H1 (cell line): Measurements from ENCODE around the gene ADK. TPM values are rescaled to one million over a fixed set of nuclear protein-coding genes. Genes with fewer than 3 reads are reported as not detected.

Experiments
- CTCF ChIA-PET: fragments of 300-600 bp; sonication (Branson Sonifier 250); formaldehyde crosslinking; loops from one replicate; lab custom pipeline; 2021; ENCODE audit not compliant: partially characterized antibody; lab: Charles Lee
- POLR2A ChIA-PET: fragments of 300-600 bp; sonication (Branson Sonifier 250); formaldehyde crosslinking; loops from one replicate; lab custom pipeline; 2021; ENCODE audit warnings: inconsistent platforms; ENCODE audit not compliant: partially characterized antibody; lab: Charles Lee
- DNase-seq, 2 experiments: peaks; one replicate each; pipeline versions ENCODE4 v3.0.0 to v3.0.0-alpha.2; 2010 to 2022; ENCODE audit warnings: low spot score in 2 of 2, low read depth in 1 of 2, mixed read lengths in 1 of 2
- FAIRE-seq: peaks from 2 replicates; lab custom pipeline; 2011; peaks lifted over from hg19 to GRCh38; lab: Jason Lieb, UNC
- H2AFZ ChIP-seq: 2 replicates; pipeline ENCODE4 v1.8.1; 2012; ENCODE audit warnings: low read length, inconsistent platforms
- H2AK5ac ChIP-seq: 2 replicates; pipeline ENCODE4 v1.6.1; 2013; ENCODE audit warnings: low read depth, low read length
- H2BK120ac ChIP-seq: replicated peaks from 2 replicates; pipeline ENCODE3; 2013; ENCODE audit warnings: low read depth, low read length, inconsistent platforms
- H2BK12ac ChIP-seq: 2 replicates; pipeline ENCODE4 v1.6.1; 2013; ENCODE audit warnings: low read depth, low read length
- H2BK15ac ChIP-seq: 2 replicates; pipeline ENCODE4 v1.6.1; 2013; ENCODE audit warnings: low read length
- H2BK20ac ChIP-seq: 2 replicates; pipeline ENCODE4 v1.6.1; 2013; ENCODE audit warnings: low read length
- H2BK5ac ChIP-seq: 2 replicates; pipeline ENCODE4 v1.6.1; 2013; ENCODE audit warnings: low read depth, low read length
- H3K14ac ChIP-seq: 2 replicates; pipeline ENCODE4 v1.6.1; 2013; ENCODE audit warnings: inconsistent platforms; ENCODE audit not compliant: insufficient read length
- H3K18ac ChIP-seq: 2 replicates; pipeline ENCODE4 v1.6.1; 2013; ENCODE audit warnings: low read length; ENCODE audit errors: extremely low read depth
- H3K23ac ChIP-seq: 2 replicates; pipeline ENCODE4 v1.6.1; 2013; ENCODE audit warnings: inconsistent platforms; ENCODE audit not compliant: insufficient read length
- H3K23me2 ChIP-seq: 2 replicates; pipeline ENCODE4 v1.6.1; 2013; ENCODE audit warnings: low read depth, low read length
- H3K27ac ChIP-seq: 2 replicates; pipeline ENCODE4 v1.6.1; 2011; ENCODE audit warnings: low read depth, low read length, inconsistent platforms
- H3K27me3 ChIP-seq, 4 experiments: replicated peaks in 1 of 4; 1 replicate in 1 of 4; 2 replicates in 3 of 4; pipeline versions ENCODE4 v1.6.1 to v1.8.1; 2011 to 2013; ENCODE audit warnings: low read length in 3 of 4, mild to moderate bottlenecking in 3 of 4, inconsistent platforms in 2 of 4, mixed read lengths in 2 of 4, moderate library complexity in 1 of 4; ENCODE audit not compliant: control insufficient read depth in 3 of 4, insufficient read depth in 3 of 4; ENCODE audit errors: extremely low read depth in 1 of 4
- H3K36me3 ChIP-seq, 4 experiments: 2 replicates each; pipeline versions ENCODE4 v1.6.1 to v1.8.1; 2011 to 2013; ENCODE audit warnings: mild to moderate bottlenecking in 4 of 4, low read length in 3 of 4, moderate library complexity in 2 of 4, control low read depth in 1 of 4, inconsistent platforms in 1 of 4; ENCODE audit not compliant: insufficient read depth in 4 of 4, control insufficient read depth in 2 of 4
- H3K4ac ChIP-seq: replicated peaks from 2 replicates; pipeline ENCODE3; 2013; ENCODE audit warnings: low read length, low read depth, mixed read lengths, inconsistent platforms; ENCODE audit not compliant: insufficient read length
- H3K4me1 ChIP-seq, 4 experiments: replicated peaks in 1 of 4; 1 replicate in 1 of 4; 2 replicates in 3 of 4; pipeline versions ENCODE4 v1.6.1 to v1.8.1; 2011 to 2013; ENCODE audit warnings: low read length in 3 of 4, inconsistent platforms in 2 of 4, mixed read lengths in 1 of 4; ENCODE audit not compliant: insufficient read depth in 4 of 4, control insufficient read depth in 3 of 4
- H3K4me2 ChIP-seq, 2 experiments: 2 replicates each; pipeline versions ENCODE4 v1.6.1 to v1.8.1; 2011 to 2013; ENCODE audit warnings: low read depth in 2 of 2, low read length in 2 of 2, control low read depth in 1 of 2, inconsistent platforms in 1 of 2, mild to moderate bottlenecking in 1 of 2; ENCODE audit not compliant: insufficient read depth in 1 of 2
- H3K4me3 ChIP-seq, 4 experiments: fragments of 200-600, 300-600 bp in 1 of 4; sonication (generic), shearing (Covaris generic), sonication (Bioruptor Twin) in 1 of 4; 2 replicates each; pipeline versions ENCODE4 v1.5.1 to v1.8.1; 2011 to 2016; ENCODE audit warnings: low read length in 4 of 4, low read depth in 3 of 4, control low read depth in 2 of 4, inconsistent platforms in 2 of 4, mild to moderate bottlenecking in 2 of 4, mixed read lengths in 1 of 4, moderate library complexity in 1 of 4; ENCODE audit not compliant: insufficient read depth in 2 of 4; ENCODE audit errors: extremely low read depth in 1 of 4
- H3K56ac ChIP-seq: replicated peaks from 2 replicates; pipeline ENCODE3; 2013; ENCODE audit warnings: low read depth, mild to moderate bottlenecking, mixed read lengths, low read length, inconsistent platforms; ENCODE audit not compliant: insufficient read length
- H3K79me1 ChIP-seq: 2 replicates; pipeline ENCODE4 v1.6.1; 2013; ENCODE audit warnings: low read depth, low read length, control low read depth
- H3K79me2 ChIP-seq, 2 experiments: 2 replicates each; pipeline versions ENCODE4 v1.6.1 to v1.8.1; 2012 to 2013; ENCODE audit warnings: low read length in 2 of 2, mild to moderate bottlenecking in 2 of 2, inconsistent platforms in 1 of 2; ENCODE audit not compliant: insufficient read depth in 2 of 2, control insufficient read depth in 1 of 2
- H3K9ac ChIP-seq, 4 experiments: replicated peaks in 1 of 4; 1 replicate in 1 of 4; 2 replicates in 3 of 4; pipeline versions ENCODE4 v1.6.1 to v1.8.1; 2011 to 2013; ENCODE audit warnings: low read depth in 3 of 4, low read length in 3 of 4, control low read depth in 2 of 4, mild to moderate bottlenecking in 2 of 4, moderate library complexity in 2 of 4, inconsistent platforms in 1 of 4; ENCODE audit errors: extremely low read depth in 1 of 4
- H3K9me3 ChIP-seq, 2 experiments: 2 replicates each; pipeline versions ENCODE4 v1.6.1 to v1.8.1; 2012 to 2013; ENCODE audit warnings: mild to moderate bottlenecking in 2 of 2, moderate library complexity in 2 of 2, control low read depth in 1 of 2, inconsistent platforms in 1 of 2, low read depth in 1 of 2, low read length in 1 of 2, mixed read lengths in 1 of 2; ENCODE audit not compliant: insufficient read depth in 2 of 2
- H4K20me1 ChIP-seq, 2 experiments: replicated peaks in 1 of 2; 2 replicates each; pipeline versions ENCODE3 to v1.8.1; 2011 to 2013; ENCODE audit warnings: inconsistent platforms in 2 of 2, low read length in 2 of 2, mild to moderate bottlenecking in 1 of 2; ENCODE audit not compliant: insufficient read depth in 2 of 2, control insufficient read depth in 1 of 2
- H4K5ac ChIP-seq: 2 replicates; pipeline ENCODE4 v1.6.1; 2013; ENCODE audit warnings: low read length, low read depth, mixed read lengths, inconsistent platforms; ENCODE audit not compliant: insufficient read length
- H4K8ac ChIP-seq: 2 replicates; pipeline ENCODE4 v1.8.0; 2013; ENCODE audit warnings: mild to moderate bottlenecking, moderate library complexity, low read length, inconsistent platforms; ENCODE audit not compliant: insufficient read depth; ENCODE audit errors: extremely low read depth
- H4K91ac ChIP-seq: replicated peaks from 2 replicates; pipeline ENCODE3; 2013; ENCODE audit warnings: low read length, mixed read lengths, inconsistent platforms; ENCODE audit not compliant: insufficient read length
- ATF3 ChIP-seq: IDR thresholded peaks from 2 replicates; pipeline ENCODE4 v1.6.1; 2011; ENCODE audit warnings: low read depth, mild to moderate bottlenecking, low read length; ENCODE audit not compliant: insufficient read depth
- CBX5 ChIP-seq: fragments of 300-800, 300-1000 bp; sonication (generic); IDR thresholded peaks from 2 replicates; pipeline ENCODE4 v1.7.1; 2016; ENCODE audit warnings: antibody characterized with exemption, low read length, low read depth
- GTF2F1 ChIP-seq: IDR thresholded peaks from 2 replicates; pipeline ENCODE4 v1.6.1; 2012; ENCODE audit warnings: low read depth, low read length, improper control_type of control experiment, borderline replicate concordance
- HDAC2 ChIP-seq, 2 experiments: fragments of 300-600 bp in 1 of 2; sonication (generic) in 1 of 2; IDR thresholded peaks; 2 replicates each; pipeline ENCODE4 v1.6.1; 2011 to 2012; ENCODE audit warnings: low read depth in 2 of 2, low read length in 2 of 2, mild to moderate bottlenecking in 2 of 2, moderate library complexity in 2 of 2, borderline replicate concordance in 1 of 2, inconsistent platforms in 1 of 2
- JUN ChIP-seq: IDR thresholded peaks from 2 replicates; pipeline ENCODE4 v1.6.1; 2011; ENCODE audit warnings: low read depth, mild to moderate bottlenecking, improper control_type of control experiment, low read length
- JUND ChIP-seq: IDR thresholded peaks from 2 replicates; pipeline ENCODE4 v1.6.1; 2011; ENCODE audit warnings: mild to moderate bottlenecking, improper control_type of control experiment, low read length
- POU5F1 ChIP-seq: IDR thresholded peaks from 2 replicates; pipeline ENCODE4 v1.6.1; 2011; ENCODE audit warnings: low read depth, mild to moderate bottlenecking, low read length, moderate library complexity
- SIN3A ChIP-seq, 2 experiments: IDR thresholded peaks in 1 of 2; conservative IDR thresholded peaks in 1 of 2; 2 replicates each; pipeline ENCODE4 v1.6.1; 2011 to 2012; ENCODE audit warnings: low read length in 2 of 2, improper control_type of control experiment in 1 of 2, low read depth in 1 of 2, mild to moderate bottlenecking in 1 of 2
- SP2 ChIP-seq: IDR thresholded peaks from 2 replicates; pipeline ENCODE4 v1.6.1; 2012; ENCODE audit warnings: mild to moderate bottlenecking, low read length, inconsistent platforms
- SUZ12 ChIP-seq: fragments of 200-600 bp; sonication (generic); IDR thresholded peaks from 2 replicates; pipeline ENCODE4 v1.6.1; 2012; ENCODE audit warnings: mild to moderate bottlenecking, inconsistent platforms, low read length, moderate library complexity, mixed read lengths
- TBP ChIP-seq: IDR thresholded peaks from 2 replicates; pipeline ENCODE4 v1.6.1; 2011; ENCODE audit warnings: low read depth, low read length, improper control_type of control experiment
- TCF12 ChIP-seq: IDR thresholded peaks from 2 replicates; pipeline ENCODE4 v1.6.1; 2011; ENCODE audit warnings: low read depth, mild to moderate bottlenecking, low read length
- polyA plus RNA-seq, 7 experiments: library from polyadenylated mRNA; depleted of rRNA in 3 of 7; stranded (reverse) in 5 of 7; unstranded in 2 of 7; fragments of >200 nt in 5 of 7; fragments of 200-250 nt in 2 of 7; gene quantifications; 1 replicate in 5 of 7; 2 replicates in 1 of 7; 4 replicates in 1 of 7; pipeline versions ENCODE4 v1.2.1 to v1.2.3, GENCODE V29; 2011 to 2013; ENCODE audit warnings: missing spikeins in 2 of 7, mixed read lengths in 2 of 7
- total RNA-seq: library from RNA; stranded (reverse); fragmentation: NEBNext Ultra II Directional; extraction: Animal tissue kit (Norgen Biotek cat#: 25700); gene quantifications from 2 replicates; pipeline ENCODE4 v1.2.1, GENCODE V29; 2021
- TF ChIP-seq, protein P1 (sequence below): IDR thresholded peaks from 2 replicates; pipeline ENCODE4 v1.6.1; 2012; ENCODE audit warnings: low read length, inconsistent platforms

Gene ADK
- total and polyA plus RNA-seq, 2 of the 8 experiments (the other 6 are each of a cell fraction or from before 2014, with no cell fraction given), result 12.3 to 42.4 TPM

DNA sequence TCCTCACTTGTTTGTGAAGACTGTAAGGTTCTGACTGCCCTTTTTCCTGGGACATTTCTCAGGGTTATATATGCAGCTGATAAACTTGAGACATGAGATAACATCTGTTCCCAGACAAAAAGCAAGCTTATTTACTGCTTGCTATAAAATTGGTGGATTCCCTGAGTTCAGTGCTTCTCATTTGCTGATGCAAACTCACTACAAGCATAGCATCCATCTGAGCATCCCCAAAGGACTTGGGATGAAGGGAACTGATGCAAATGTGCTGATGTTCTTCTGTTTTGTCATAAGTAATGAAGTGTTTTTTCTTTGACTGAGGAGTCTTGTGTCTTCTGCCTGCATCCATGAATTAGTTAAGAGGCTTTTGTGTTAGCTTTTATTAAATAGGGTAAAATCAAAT is 183.2 kb downstream of the ADK start:
- no peaks in the 10 kb centered on the region for H3K23me2 ChIP-seq
- H4K5ac ChIP-seq, result no peak overlapping the region
- H3K14ac ChIP-seq, result no peak overlapping the region
- no peak overlapping the region for H2BK12ac ChIP-seq
- H2BK15ac ChIP-seq, result no peak overlapping the region
- no peak overlapping the region for H3K4me2 ChIP-seq
- H3K27ac ChIP-seq, result no peak overlapping the region
- no peaks in the 10 kb centered on the region for H3K79me1 ChIP-seq
- no peaks in the 10 kb centered on the region for H3K36me3 ChIP-seq
- no peak overlapping the region for H2BK5ac ChIP-seq
- no peak overlapping the region for H2AFZ ChIP-seq
- no peaks in the 10 kb centered on the region for H3K4me1 ChIP-seq
- no peaks in the 10 kb centered on the region; a peak in 1 of 4 replicates for H3K79me2 ChIP-seq
- ChIA-PET CTCF (no interaction called here), POLR2A (no interaction called here)
- peaks cover 4 to 5% of the 10 kb centered on the region in 2 experiments; a peak in 2 of 4 replicates for H3K9me3 ChIP-seq
- no peak overlapping the region for H3K18ac ChIP-seq
- H4K8ac ChIP-seq, result no peak overlapping the region
- no peak overlapping the region for H3K4ac ChIP-seq
- no peak for FAIRE-seq
- H3K56ac ChIP-seq, result no peak overlapping the region
- no peak overlapping the region for H4K91ac ChIP-seq
- no peak overlapping the region for H3K23ac ChIP-seq
- no peak overlapping the region for H2BK120ac ChIP-seq
- H2BK20ac ChIP-seq, result no peak overlapping the region
- H3K27me3 ChIP-seq, result peaks cover 0 to 1% (median 0%) of the 10 kb centered on the region in 4 experiments; a peak in 1 of 7 replicates
- H4K20me1 ChIP-seq, result peaks cover 0 to 1% of the 10 kb centered on the region in 2 experiments
- H3K4me3 ChIP-seq, result no peak overlapping the region
- no peak overlapping the region for H3K9ac ChIP-seq
- no peak overlapping the region for H2AK5ac ChIP-seq
- DNase-seq, result no peak
- TF ChIP-seq CBX5 (no peak), HDAC2 (IDR thresholded peaks at IDR 0.05; ENCODE audit: borderline replicate concordance in 1 of 2, low read depth in 2 of 2, low read length in 2 of 2) (no peak), TCF12 (no peak), SP2 (no peak), JUN (no peak), POU5F1 (no peak), TBP (no peak), SIN3A (conservative IDR thresholded peaks at IDR 0.05 in 1 of 2, IDR thresholded peaks at IDR 0.05 in 1 of 2; ENCODE audit: low read depth in 1 of 2, low read length in 2 of 2) (no peak), ATF3 (no peak), JUND (no peak), GTF2F1 (no peak), SUZ12 (no peak)
- TF ChIP-seq, protein P1, sequence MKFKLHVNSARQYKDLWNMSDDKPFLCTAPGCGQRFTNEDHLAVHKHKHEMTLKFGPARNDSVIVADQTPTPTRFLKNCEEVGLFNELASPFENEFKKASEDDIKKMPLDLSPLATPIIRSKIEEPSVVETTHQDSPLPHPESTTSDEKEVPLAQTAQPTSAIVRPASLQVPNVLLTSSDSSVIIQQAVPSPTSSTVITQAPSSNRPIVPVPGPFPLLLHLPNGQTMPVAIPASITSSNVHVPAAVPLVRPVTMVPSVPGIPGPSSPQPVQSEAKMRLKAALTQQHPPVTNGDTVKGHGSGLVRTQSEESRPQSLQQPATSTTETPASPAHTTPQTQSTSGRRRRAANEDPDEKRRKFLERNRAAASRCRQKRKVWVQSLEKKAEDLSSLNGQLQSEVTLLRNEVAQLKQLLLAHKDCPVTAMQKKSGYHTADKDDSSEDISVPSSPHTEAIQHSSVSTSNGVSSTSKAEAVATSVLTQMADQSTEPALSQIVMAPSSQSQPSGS, result no peak
